Measurements from ENCODE around the gene LMBR1. TPM values are rescaled to one million over a fixed set of nuclear protein-coding genes. Genes with fewer than 3 reads are reported as not detected.

The LMBR1 gene
- total and polyA plus RNA-seq, 2 of the 4 experiments (the other 2 are of a cell fraction), result 11.9 to 19.9 TPM

DNA sequence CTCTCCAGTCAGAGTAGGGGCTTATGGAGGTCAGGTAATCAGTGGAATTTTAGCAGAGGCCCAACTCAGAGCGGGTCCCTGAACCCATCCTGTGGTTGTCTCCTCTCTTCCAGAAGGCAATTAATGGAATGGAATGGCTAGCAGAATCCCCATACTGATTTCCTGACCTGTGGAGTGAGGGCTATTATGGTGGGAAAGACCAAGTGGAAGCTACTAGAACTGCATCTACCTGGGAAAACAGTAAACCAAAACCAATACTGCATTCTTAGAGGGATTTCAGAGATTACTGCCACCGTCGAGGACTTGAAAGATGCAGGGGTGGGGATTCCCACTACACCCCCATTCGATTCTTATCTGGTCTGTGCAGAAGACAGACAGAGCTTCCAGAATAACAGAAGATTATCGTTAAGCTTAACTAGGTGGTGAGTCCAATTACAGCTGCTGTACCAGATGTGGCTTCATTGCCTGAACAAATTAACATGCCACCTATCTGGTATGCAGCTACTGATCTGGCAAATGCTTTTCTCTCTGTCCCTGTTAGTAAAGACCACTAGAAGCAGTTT is 73.2 kb downstream of the LMBR1 start:
- no peak overlapping the region for H4K5ac ChIP-seq (ENCODE audit: low read depth, low read length)
- no peak overlapping the region for H2BK5ac ChIP-seq (ENCODE audit: low read depth, low read length, poor library complexity, severe bottlenecking)
- H3K9me3 ChIP-seq (ENCODE audit: control insufficient read depth, insufficient read depth, low read length), result no peaks in the 10 kb centered on the region
- no peak overlapping the region for H3K9ac ChIP-seq (ENCODE audit: low read depth, low read length)
- dilution Hi-C loops (cut with HindIII; ENCODE audit: low sequenced_read_pairs, unreplicated experiment), result no loop called here
- no peaks in the 10 kb centered on the region for H3K9me1 ChIP-seq (ENCODE audit: insufficient read depth, low read length)
- no peak for DNase-seq
- H3K56ac ChIP-seq (ENCODE audit: extremely low read depth, insufficient read depth, low read length), result no peak overlapping the region
- POLR2A ChIA-PET (ENCODE audit: unreplicated experiment), result no interaction called here
- no peak overlapping the region for H2AFZ ChIP-seq (replicated peaks; ENCODE audit: low read length, poor library complexity)
- no peak overlapping the region for H3K23ac ChIP-seq (ENCODE audit: low read depth, low read length)
- H3K36me3 ChIP-seq (ENCODE audit: control insufficient read depth, insufficient read depth, low read length), result no peaks in the 10 kb centered on the region
- in situ Hi-C loops (cut with MboI; ENCODE audit: low sequenced_read_pairs), result loop anchor here (5.0 kb wide), 1 partner anchor 1018 kb away; no protein-coding TSS in a partner anchor
- no peak overlapping the region for H4K91ac ChIP-seq (ENCODE audit: insufficient read depth, low read depth, low read length)
- no peak for ATAC-seq (ENCODE audit: low read depth)
- no peak overlapping the region for H2BK20ac ChIP-seq (ENCODE audit: low read depth, low read length)
- no peak overlapping the region for H2AK5ac ChIP-seq (ENCODE audit: low read depth, low read length)
- no peak overlapping the region for H3K4me3 ChIP-seq (ENCODE audit: insufficient read depth, low read depth, low read length)
- H3K18ac ChIP-seq (ENCODE audit: low read depth, low read length), result no peak overlapping the region
- H2BK120ac ChIP-seq (ENCODE audit: low read depth, low read length), result no peak overlapping the region
- no CpG with 5 or more reads among the region's 5 CpGs for WGBS, 2 experiments (ENCODE audit: extremely low coverage in 2 of 2, insufficient read length in 1 of 2)
- no TSS peak for BruUV-seq (replicated peaks)
- H2BK15ac ChIP-seq (ENCODE audit: low read depth, low read length), result no peak overlapping the region
- no peak overlapping the region for H4K8ac ChIP-seq (ENCODE audit: low read depth in 2 of 2, low read length in 2 of 2)
- no peaks in the 10 kb centered on the region for H3K4me1 ChIP-seq (ENCODE audit: control insufficient read depth, insufficient read depth, low read length)
- CTCF ChIA-PET, result interaction anchor here (1.1 kb wide), 1 partner anchor 28 kb away, joined by 3 read pairs; no protein-coding TSS in a partner anchor
- H3K27ac ChIP-seq (ENCODE audit: insufficient read depth, low read length), result no peak overlapping the region
- H4K20me1 ChIP-seq (ENCODE audit: insufficient read depth, low read length), result no peaks in the 10 kb centered on the region
- no peak overlapping the region for H3K4ac ChIP-seq (ENCODE audit: low read depth, low read length)
- intact Hi-C loops (cut with micrococcal nuclease), result no loop called here
- H3K79me1 ChIP-seq (ENCODE audit: low read depth in 1 of 2, low read length in 2 of 2), result peaks cover 0 to 4% of the 10 kb centered on the region in 2 experiments; a peak in 2 of 4 replicates
- no peaks in the 10 kb centered on the region for H3K27me3 ChIP-seq (ENCODE audit: control insufficient read depth, insufficient read depth, low read length)
- no peak for TF ChIP-seq MXI1 (IDR thresholded peaks at IDR 0.05; ENCODE audit: borderline replicate concordance, low read depth, low read length)
- no peak overlapping the region for H3K4me2 ChIP-seq (ENCODE audit: low read depth, low read length)
- H3K14ac ChIP-seq (replicated peaks; ENCODE audit: low read depth, low read length), result no peak overlapping the region
- H2AK9ac ChIP-seq (replicated peaks; ENCODE audit: low read depth, low read length, poor library complexity), result no peak overlapping the region

All from IMR-90 (cell line).